Kidney capillary endothelial cell (primary cell): Measurements from ENCODE around the gene PLEKHM2.

Experiments
- DNase-seq: peaks from one replicate; pipeline ENCODE4 v3.0.0-alpha.2; 2018; ENCODE audit warnings: low spot score

The PLEKHM2 gene

GRCh38 chr1:15738416-15739113 lies 54.4 kb downstream of the PLEKHM2 start:
- no peak for DNase-seq

DNA sequence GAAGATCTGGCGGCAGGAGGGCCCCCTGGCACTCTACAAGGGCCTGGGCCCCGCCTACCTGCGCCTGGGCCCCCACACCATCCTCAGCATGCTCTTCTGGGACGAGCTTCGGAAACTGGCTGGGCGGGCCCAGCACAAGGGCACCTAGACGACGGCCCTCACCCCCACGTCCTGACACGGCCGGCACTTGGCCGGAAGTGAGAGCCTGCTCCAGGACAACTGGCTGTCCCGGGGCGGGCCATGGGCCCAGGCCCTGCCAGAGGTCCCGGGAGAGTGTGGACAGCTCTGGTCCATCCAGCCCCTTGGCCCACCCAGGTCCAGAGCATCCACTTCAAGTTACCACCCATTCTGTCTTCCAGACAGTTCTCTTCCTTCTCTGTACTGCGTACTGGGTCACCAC lies 55.1 kb downstream of the PLEKHM2 start:
- DNase-seq: no peak

DNA sequence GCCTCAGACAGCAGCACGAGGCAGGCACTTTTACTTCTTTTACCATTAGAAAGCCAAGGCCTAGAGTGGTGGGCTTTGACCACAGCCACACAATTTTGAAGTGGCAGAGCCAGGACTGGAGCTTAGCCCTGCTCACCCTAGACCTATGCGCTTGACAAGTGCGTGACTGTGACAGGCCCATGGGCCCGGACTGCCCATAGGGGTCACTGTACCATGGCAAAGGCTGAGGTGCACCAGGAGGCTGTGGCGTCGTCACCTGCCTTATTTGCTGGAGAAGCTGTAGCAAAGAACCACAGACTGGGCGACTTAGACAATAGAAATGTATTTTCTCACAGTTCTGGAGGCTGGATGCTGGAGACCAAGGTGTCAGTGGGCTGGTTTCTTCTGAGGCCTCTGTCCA lies 55.6 kb downstream of the PLEKHM2 start:
- DNase-seq: no peak

DNA sequence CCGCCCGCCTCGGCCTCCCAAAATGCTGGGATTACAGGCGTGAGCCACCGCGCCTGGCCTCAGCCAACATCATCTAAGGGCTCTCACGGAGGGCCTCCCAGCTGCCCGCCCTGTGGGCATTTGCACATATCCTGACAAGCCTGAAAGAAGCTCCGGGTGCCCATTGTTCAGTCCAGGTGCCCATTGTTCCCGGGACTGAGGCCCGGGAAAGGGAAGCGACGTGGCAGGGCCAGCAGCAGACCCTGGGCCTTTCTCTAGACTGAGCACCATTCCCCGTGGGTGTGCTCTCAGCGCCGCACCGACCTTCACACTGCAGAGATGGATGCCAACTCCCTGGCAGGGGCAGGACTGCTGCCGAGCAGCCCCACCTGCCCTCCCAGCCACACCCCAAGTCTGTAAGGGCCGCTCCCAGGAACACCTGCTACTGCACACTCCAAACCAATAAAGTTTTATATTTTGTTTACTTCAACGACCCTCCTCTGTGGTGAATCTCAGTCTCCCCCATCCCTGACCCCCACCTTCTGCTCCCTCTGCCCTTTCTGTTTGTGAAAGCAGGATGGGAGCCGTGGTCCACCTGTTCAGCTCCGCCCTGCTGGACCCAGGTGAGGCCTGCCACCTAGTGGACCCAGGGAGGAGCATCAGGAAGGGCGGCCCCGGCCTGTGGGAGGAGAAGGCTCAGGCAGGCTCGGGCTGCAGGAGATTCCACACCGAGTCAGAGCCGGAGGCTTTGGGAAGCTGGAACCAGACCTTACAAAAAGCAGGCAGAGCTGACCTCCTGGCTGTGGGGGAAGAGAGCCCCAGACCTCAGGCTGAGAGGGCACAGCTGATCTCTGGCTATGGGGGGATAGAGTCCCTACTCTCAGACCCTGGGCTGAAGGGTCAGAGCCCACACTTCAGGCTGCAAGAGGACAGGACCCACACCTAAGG lies 57.1 kb downstream of the PLEKHM2 start:
- DNase-seq: peak; percentile 50

DNA sequence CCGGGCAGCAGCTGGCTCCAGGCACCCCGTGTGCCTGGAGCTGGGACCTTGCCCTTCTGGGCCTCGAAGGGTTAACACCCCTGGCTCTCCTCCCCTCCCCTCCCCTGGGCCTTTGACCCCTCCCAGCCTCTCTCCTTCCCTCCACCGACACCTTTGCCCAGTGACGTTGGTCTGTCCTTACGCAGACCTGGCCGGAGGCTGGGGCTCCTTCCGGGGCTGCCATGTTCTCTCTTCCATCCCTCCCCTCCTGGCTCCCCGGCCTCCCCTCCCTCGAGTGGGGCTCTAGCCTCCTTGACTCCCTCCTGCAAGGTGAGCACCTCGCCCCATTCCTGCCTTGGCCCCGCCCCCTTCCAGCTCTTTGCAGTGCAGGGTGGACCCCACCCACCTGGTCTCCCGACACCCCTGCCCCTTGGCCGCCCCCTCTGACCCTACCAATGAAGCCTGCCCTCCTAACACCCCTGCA lies 58.2 kb downstream of the PLEKHM2 start, which contains the start of gene TMEM82:
TMEM82 (plus strand) TSS at position 161 of the 463 bp plus-strand sequence; CDS start at position 222, 61 bp downstream.
- no peak for DNase-seq

DNA sequence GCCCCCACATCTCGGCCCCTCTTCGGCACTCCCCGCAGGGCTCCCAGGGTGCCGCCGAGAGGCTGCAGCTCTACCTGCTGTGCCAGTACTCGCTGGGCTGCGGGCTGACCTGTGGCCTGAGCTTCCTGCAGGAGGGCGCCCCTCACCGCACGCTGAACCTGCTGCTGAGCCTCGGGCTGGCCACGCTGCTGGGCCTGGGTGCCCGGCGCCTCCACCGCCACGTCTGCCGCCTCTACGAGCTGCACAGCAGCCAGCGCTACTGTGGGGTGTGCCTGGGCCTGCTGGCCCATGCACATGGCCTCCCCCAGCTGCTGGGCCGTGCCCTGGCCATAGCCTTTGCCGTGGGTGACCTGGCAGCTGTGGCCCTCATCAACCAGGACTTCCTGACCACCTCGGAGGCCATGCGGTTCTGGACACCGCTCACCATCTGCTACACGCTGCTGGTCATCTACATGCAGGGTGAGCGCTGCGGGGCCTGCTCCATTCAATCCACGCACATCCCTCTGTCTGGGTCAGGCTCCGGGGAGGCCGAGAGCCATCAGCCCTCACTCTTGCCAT lies 60.1 kb downstream of the PLEKHM2 start:
- DNase-seq: no peak

DNA sequence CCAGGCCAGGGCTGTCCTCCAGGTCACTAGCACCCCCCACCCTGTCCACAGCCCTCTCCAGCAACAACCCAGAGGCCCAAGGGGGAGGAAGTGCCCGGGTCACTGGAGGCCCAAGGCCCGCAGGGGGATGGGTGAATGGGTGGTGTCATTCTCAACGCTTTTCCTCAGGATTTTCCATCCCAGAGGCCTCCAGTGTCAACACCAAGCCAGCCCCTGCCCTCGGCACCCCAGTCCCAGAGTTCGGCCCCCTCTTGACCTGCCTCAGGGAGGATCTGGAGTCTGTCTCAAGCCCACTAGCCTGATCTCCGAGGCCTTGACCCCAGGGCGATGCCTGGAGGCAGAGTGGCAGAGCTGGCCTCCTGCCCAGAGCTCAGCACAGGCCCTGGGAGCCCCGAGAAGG lies 63.3 kb downstream of the PLEKHM2 start:
- DNase-seq: no peak

DNA sequence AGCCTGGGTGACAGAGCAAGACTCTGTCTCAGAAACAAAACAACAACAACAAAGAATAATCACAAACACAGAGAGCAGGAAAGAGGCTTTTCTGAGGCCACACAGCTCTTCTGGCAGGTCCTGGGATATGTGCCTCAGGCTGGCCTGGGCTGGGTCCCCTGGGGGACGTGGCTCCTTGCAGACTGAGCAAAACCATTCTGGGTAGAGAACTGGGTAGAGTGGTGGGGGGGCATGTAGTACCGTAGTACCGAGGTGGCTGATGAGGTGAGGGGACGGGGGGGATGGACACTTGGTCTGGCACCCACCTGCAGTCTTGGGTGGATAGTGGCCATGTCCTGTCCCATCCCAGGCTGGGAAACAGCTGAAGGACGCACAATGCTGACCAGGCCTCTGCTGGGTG lies 64.1 kb downstream of the PLEKHM2 start:
- DNase-seq: no peak

GRCh38 chr1:15748690-15749398 lies 64.7 kb downstream of the PLEKHM2 start:
- DNase-seq: no peak

DNA sequence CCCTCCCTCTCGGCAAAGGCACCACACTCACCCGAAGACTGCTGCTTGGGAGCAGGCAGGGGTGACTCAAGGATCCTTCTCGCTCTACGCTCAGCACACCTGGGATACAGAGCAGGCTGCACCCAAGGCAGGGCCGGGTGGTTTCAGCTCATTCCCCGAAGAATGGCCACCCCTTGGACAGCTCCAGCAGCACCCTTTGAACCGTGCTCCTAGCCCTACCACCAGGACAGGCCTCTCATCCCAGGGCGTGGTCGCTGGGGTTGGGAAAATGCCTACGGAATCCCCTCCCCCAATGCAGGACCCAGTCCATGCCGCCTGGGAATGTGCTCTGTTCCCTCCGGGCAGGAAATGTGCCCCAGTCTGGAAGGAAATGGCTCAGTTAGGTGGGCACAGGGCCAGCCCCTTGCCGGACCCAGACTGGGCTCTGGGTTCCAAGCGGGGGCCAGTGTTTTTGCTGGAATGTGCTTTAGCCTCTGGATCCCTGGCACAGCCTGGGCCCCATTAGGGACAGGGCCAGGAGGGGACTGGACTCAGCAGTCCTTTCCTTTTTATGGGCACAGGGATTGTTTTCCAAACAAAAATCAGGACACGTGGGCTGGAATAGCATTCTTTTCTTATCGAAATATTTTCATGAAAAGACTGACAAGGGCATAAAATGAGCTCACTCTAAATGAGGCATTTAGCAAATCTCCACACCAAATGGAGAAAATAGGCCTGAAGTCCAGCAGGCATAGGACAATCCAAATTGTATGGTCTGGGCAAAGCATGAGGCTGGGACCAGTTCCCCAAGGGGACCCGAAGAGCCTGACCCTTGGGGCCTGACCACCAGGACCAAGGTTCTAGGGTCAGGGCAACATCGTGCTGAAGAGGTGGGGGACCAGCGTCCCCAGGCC lies 65.5 kb downstream of the PLEKHM2 start:
- peak; percentile 90 for DNase-seq

DNA sequence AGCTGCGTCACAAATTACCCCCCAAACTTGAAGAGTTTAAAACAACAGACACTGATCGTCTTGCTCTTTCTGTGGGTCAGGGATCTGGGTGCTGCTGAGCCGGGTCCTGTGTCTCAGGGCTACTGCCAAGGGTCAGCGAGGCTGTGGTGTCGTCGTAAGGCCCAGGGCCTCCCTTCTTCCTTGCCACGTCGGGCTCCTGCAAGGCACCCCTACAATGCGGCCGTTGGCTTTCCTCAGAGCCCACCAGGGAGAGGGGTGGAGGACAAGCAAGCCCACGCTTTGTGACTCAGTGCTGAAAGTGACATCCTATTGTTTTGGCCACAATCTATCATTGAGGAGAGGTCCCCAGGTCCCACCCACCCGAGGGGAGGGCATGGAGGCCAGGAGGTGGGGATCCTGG lies 66.8 kb downstream of the PLEKHM2 start:
- no peak for DNase-seq

DNA sequence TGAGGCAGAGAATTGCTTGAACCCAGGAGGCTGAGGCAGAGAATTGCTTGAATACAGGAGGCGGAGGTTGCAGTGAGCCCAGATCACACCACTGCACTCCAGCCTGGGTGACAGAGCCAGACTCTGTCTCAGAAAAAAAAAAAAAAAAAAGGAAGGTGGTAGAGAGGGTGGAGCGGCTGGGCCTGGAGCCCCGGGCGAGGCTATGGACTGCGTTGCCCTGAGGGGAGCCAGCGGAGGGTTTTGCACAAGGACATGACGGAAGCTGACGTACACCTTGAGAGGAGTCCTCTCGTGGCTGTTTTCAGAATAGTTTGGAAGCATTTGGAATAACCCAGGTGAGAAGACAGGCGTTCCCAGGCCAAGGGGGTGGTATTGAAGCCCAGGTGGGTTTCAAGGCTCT lies 67.6 kb downstream of the PLEKHM2 start:
- DNase-seq: no peak

DNA sequence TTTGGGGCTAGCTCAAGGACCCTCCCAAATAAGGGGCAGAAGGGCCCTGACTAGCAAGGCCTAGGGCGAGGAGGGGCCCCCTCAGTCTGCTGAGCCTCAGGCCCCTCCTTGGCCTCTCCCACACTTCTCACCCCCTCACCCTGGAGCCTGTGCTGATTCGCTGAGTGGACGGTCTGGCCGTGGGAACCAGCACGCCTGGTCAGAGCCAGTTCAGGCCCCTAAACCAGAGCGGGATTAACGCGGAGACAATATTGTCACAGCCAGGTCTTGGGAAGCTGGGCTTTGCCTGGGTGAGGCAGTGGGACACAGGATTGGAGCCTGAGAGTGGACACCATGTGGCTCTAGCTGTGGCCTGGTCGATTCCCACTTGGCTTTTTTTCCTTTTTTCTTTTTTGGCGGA lies 69.7 kb downstream of the PLEKHM2 start:
- no peak for DNase-seq

DNA sequence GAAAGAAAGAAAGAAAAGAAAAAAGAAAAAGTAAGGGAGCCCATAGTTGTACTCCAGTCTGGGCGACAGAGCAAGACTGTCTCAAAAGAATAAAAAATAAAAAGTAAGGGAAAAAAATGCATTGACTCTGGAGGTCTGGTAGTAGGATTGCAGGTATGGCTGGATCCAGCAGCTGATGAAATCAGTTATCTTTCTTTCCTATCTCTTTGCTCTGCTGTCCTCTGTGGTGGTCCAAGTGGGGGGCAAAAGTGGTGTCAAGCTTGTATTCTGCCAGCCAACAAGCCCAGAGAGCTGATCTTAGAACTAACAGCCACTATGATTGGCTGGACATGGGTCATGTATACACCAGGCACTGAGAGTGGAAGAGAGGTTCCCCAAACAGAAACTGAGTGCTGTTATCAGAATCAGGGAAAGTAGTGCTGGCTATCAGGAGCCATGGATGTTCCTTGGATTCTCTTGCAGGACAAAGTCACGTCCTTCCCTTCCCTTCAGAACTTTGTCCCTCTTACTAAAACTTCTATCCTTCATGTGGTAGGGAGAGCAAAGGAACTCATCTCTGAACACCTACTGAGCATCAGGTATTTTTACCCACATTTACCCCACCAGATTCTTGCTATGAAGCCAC lies 71.0 kb downstream of the PLEKHM2 start:
- DNase-seq: no peak

DNA sequence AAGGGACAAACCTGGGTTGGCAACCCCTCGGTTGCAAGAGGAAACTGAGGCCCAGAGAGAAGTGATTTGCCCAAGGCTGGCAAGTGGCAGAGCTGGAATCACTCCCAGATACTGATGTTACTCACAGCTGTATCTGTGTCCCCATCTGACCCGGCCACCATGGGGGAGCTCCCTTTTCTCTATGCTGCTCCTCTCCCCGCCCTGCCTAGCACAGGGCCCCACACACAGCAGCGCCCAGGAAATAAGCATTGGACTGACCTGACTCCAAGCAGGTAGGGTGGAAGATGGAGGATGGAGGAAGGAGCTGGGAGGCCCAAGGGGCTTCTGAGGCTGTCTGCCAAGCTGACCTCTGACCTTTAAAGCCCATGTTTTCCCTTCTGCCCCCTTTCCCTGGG lies 71.5 kb downstream of the PLEKHM2 start:
- DNase-seq: no peak

- peak; percentile 80 for DNase-seq
Measured at GRCh38 chr1:15756143-15757015, 72.3 kb downstream of the PLEKHM2 start.

- DNase-seq: no peak
Measured at GRCh38 chr1:15757016-15757543, 73.0 kb downstream of the PLEKHM2 start.

DNA sequence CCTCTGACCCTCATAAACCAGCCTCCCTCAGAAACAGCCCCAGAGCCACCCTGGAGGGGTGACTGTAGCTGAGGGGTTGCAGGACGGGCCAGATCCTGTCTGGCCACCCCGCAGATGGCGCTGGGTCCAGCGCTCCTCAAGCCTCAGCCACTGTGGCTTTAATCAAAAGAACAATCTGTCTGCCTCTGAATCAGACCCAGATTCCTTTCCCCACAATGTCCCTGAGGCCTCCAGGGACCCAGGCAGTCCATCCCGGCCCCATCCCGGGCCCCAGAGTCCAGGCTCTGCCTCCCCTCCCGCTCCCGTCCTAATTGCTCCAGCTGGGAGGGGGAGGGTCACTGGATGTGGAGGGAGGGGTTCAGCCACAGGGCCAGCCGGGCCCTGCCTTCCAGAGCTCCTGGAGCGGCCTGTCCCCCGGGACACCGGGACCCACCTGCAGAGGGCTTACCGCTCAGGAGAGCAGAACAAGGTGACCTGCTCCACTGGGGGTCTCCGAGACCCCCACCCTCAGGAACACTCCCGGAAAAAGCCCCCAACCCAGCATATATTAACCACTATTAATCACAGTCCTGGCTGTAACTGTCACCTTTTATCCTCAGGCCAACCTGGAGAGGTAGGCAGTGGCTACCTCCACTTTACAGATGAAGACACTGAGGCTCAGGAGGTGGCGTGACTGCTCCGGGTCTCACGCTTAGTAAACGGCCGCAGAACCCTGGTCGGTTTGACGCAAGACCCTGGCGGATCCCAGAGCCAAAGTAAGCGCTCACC lies 73.6 kb downstream of the PLEKHM2 start:
- DNase-seq: no peak
